Measurements from ENCODE around the gene NEMP1.

DNA sequence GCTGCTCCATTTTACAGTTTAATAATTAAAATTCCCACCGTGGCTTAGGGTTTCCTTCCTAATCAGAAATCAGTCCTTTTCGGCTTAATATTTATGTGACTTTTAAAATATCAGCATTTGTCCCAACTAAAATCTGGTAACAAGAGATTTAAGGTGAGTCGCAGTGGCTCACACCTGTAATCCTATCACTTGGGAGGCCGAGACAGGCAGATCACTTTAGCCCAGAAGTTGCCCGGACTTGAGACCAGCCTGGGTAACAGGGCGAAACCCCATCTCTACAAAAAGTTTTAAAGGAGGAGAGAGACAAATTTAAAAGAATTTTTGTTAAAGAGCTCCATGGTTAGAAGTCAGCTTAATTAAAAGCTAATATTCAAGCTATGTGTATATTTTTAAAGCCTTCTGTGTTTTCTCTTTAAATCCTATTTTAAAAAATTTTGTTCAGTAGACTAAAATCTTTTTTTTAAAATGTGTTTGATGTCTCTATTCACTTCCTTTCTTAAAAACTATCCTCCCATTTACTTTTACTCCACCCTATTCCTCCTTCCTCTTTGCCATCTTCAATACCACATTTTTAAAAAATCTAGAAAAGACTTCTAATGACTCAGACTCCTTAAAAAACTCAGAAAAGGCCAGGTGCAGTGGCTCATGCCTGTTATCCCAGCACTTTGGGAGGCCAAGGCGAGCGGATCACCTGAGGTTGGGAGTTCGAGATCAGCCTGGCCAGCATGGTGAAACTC is 58.4 kb downstream of the NEMP1 start:
- TF ChIP-seq, protein P1, sequence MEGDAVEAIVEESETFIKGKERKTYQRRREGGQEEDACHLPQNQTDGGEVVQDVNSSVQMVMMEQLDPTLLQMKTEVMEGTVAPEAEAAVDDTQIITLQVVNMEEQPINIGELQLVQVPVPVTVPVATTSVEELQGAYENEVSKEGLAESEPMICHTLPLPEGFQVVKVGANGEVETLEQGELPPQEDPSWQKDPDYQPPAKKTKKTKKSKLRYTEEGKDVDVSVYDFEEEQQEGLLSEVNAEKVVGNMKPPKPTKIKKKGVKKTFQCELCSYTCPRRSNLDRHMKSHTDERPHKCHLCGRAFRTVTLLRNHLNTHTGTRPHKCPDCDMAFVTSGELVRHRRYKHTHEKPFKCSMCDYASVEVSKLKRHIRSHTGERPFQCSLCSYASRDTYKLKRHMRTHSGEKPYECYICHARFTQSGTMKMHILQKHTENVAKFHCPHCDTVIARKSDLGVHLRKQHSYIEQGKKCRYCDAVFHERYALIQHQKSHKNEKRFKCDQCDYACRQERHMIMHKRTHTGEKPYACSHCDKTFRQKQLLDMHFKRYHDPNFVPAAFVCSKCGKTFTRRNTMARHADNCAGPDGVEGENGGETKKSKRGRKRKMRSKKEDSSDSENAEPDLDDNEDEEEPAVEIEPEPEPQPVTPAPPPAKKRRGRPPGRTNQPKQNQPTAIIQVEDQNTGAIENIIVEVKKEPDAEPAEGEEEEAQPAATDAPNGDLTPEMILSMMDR (IDR thresholded peaks at IDR 0.05), result no peak
- TF ChIP-seq POLR2A (IDR thresholded peaks at IDR 0.05), result no peak
